ENCODE results near the gene KLHL30. TPM values are rescaled to one million over a fixed set of nuclear protein-coding genes. Genes with fewer than 3 reads are reported as not detected.

The KLHL30 gene
- polyA plus RNA-seq, 1 donor, result 0.40 TPM

DNA sequence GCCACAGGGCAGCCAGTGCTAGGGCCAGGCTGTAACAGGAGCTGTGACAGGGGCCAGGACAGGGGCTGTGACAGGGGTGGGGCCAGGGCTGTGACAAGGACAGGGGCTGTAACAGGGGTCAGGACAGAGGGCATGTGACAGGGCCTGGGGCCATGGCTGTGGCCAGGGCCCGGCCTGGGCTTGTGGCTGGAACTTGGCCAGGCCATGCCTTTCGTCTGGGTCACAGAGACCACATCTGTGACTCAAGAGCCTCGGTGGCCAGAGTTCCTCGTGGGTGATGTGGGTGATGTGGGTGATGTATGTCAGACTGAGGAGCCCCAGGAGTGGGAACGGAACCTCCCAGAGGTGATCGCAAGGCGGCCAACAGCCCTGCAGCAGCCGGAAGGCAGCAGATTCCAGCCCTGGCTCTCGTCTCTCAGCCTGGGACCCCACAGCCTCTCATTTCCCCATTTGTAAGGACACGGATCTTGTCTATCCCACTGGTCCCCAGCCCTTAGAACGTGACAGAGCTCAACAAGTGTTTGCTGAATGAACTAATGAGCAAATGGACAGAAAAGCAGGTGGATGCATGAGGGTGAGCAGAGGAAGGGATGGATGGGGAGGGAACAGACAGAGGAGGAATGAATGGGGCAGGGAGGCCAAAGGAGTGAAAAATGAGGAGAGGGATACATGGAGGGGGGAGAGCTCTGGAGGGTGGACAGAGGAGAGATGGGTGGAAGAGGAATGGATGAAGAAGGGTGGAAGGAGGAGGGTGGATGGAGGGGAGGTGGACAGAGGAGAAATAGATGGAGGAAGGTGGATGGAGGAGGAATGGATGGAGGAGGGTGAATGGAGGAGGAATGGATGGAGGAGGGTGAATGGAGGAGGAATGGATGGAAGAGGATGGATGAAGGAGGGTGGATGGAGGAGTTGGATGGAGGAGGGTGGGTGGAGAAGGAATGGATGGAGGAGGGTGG lies 21.0 kb upstream of the KLHL30 start:
- DNase-seq, result no peak

DNA sequence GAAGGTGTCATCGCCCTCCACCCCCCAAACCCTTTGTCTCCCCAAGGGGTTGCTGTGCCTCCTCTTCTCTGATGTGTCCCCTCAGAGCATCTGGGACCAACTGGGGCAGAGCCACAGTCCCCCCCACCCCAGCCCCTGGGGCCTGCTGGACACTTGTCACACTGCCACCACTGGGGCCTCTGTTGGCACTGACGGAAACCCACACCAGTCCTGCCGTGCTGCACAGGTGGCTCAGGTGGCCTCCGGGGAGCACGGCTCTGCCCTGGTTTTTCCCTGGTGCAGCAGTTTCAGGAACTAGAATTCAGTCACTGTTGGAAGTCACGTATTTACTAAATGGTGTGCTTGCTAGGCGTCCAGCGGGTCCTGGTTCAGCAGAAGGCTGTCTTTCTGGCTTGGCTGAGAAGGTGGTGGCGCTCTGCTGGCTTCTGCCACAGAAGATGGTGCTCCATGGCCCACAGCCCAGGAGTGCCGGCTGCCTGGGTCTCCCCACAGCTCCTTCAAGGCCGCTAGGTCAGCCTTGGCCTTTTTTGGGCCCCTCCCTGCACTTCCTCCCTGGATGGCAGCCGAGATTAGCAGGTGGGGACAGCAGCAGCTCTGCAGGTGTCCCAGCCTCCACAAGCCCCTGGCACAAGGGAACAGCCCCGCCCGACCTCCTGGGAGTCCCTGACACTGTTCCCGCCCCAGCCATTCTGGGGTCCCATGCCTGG lies 18.6 kb upstream of the KLHL30 start:
- no peak for DNase-seq

DNA sequence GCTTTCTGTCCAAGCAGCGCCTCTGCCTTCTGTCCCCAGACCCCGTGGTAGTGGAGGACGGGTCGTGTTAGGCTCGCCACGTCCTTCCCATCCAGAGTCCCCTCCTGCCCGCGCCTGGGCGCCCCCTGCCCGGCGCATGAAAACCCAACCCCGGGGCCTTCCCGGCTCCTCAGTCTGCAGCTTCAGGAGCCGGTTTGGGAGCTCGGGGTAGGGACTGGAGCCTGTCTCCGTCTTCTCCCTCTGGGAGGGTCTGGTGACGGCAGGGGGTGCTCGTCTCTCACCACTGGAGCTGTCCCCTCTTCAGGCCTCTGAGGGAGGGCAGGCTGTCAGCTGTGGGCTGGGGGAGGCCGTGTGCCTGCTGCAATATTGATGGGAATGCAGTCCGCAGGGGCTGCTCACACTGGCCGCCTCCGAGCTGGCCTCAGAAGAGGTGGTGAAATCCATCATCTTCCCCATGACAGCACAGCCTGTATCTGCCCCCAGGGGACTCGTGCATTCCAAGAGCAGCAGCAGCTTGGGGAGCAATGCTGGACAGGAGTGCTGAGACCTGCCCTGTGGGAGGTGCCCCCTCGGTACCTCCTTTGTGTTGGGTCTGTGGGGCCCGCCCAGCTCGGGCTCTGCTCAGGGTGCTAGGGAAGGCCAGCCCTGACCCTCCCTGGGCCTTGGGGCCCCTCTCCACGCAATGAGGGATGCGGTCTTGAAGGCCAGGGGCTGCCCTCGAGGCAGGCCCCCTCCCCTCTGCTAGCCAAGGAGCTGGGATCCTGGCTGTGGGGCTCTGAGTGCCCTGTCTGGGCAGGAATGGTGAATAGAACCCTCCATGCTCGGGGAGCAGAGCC lies 17.8 kb upstream of the KLHL30 start:
- DNase-seq, result no peak

DNA sequence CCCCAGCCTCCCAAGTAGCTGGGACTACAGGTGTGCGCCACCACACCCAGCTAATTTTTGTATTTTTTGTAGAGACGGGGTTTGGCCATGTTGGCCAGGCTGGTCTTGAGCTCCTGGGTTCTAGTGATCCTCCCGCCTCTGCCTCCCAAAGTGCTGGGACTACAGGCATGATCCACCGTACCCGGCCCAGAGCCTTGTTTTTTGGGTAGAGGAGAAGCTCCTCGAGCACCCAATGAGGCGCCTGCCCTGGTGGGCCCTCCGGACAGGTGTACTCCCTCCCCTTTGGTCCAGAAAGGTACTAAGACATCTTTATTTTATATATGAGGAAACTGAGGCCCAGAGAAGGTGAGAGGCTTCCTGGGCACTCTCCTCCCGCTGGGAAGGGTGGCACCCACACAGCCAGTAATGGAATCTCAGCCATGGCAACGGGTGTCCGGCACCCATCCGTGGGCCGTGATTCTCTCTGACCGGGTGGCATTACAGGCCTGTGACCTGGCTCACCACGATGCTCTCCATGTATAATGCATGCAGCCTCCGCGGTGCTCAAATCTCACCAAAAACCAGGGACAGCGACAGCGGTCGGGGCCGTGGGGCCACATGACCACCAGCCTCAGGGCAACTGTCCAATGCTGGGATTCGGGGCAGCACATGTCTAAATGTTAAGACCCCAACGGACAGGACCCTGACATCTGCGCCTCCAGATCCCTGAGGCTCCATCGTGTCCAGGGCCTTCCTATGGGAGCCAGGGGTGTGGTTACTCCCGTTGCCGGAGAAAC lies 16.8 kb upstream of the KLHL30 start:
- DNase-seq, result no peak

DNA sequence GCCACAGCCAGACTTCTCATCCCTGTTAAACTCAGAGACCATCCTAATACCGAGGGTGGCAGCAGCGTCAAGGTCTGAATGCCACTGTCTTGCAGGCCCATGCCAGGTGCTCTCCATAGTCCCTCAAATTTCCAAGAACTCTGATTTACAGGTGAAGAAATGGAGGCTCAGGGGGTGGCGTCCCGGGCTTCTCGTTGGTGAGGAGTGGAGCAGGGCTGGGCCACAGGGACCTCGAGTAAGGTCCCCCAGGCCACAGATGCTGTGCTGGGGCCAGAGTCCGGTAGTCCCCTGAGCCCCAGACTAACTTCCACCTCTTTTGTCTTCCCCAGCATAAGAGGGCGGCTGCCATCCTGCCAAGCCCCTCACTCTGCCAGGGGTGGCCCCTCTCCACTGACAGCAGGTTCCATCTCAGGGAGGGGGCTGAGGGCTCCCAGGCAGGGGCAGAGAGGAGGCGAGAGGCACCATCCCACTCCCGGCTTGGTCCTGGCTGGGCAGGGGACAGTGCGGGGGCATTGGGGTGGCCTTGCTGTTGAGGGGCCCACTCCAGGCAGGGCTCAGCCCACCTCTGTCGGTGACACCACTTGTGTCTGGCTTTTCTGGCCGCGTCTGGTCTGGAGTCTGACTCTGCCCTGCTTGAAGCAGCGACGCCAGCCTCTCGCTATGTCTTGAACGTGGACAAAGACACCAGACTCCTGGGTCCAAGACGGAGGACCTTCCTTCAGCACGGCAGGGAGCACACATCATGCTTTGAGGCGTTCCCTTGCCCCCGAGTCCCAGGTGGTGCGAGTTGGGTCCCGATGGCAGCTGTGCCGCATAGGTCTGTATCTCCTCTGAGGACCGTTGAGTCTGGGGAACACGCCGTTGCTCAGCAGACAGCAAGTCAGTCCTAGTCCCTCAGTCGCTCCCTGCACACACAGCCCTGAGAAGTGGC lies 15.9 kb upstream of the KLHL30 start:
- no peak for DNase-seq

DNA sequence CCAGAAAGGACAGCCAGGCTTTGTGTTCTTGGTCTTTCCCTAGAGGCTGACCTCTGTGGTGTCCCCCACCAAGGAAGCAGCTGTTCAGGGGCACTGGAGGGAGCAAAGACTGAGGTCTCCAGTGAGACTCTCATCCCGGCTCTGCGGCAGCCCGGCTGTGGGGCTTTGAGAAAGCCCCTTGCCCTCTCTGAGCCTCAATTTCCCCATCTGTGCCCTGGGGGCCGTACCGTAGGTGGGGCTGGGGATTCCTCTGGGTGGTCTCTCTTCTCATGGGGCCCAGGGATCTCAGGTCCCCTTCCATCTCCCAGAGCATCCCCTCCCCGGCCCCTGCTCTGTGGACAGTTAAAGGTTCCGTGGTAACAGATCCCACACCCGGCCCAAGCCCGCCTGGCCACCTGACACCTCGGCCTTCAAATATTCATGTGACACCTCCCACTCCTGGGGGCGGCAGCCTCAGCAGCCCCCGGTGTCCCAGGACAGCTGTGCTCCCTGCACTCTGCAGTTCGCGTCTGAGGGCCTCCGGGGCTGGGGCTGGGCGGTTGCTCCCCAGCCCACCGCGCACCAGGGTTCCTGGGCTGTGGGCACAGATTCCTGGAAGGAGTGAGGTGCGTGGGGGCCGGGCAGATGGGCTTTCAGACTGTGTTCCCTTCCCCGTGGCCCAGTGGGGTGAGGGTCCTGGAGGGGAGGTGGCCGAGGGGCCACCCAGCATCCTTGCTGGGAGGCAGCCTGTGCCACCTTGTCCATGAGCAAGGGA lies 15.1 kb upstream of the KLHL30 start:
- DNase-seq, result no peak

DNA sequence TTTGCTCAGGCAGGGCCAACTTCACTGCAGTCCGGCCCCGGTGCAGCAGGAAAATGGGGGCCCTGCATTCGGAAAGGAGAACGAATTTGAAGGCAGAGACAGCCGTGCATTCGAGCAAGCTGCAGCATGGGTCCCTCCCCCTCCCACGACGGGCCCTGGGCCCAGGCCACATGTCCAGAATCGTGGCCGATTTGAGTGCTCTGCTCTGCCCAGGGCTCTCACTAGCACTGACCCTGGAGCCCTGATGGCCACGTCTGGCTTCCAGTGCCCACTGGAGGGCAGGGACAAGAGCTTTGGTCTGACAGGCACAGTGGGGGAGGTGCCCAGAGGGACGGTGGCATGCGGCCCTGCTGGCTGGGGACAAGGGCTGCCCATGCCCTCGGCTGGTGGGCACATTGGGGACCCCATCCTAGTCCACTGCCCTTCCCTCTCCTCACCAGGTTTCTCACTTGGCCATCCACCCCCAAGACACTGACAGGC lies 14.4 kb upstream of the KLHL30 start:
- no peak for DNase-seq

DNA sequence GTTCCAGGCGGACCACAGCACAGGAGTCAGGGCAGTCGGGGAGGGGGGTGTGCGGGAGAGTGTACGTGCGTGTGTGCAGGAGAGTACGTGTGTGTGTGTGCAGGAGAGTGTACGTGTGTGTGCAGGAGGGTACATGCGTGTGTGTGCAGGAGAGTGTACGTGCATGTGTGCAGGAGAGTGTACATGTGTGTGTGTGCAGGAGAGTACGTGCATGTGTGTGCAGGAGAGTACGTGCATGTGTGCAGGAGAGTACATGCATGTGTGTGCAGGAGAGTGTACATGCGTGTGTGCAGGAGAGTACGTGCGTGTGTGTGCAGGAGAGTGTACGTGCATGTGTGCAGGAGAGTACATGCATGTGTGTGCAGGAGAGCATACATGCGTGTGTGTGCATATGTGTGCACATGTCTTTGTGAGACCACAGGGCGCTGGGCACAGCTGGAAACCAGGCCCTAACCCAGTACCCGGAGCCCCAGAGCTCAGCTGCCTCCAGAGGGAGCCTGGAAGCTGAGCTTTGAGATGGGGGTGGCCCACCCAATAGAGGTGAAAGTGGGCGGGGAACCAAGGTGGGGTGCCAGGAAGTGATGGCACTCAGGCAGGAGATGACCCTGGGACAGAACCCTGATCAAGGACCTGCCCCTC lies 13.9 kb upstream of the KLHL30 start:
- DNase-seq, result no peak

DNA sequence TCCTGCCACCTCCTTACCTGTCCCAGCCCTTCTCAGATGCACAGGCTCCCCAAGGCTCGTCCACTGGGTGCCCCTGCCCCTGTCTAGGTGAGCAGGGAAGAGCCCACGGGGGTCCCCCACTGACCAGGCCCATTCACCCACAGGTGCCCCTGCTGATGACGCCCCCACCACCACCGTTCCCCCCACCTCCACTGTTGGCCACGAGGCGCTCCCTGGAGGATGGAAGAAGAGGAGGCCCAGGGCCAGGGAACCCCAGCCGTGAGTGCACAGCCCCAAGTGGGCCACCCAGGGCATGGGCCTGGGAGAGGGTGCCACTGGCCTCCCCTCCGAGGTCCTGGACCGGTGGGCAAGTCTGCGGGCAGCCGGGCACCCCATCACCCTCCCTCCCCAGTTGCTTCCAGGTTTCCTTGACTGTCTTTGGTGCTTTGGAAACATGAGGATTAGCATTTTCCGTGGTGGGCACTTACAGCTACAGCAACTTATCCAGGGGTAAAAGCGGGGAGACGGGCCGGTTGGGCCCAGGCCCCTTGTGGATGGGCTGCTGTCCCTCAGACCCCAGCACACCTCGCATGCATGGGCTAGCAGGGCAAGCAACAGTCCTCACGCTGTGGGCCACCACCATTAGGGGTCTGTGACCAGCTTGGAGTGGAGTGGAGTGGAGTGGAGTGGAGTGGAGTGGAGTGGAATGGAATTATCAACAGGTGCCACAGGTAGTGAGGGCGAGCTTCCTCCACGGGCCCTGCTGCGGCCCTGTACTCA lies 13.2 kb upstream of the KLHL30 start:
- DNase-seq, result no peak

DNA sequence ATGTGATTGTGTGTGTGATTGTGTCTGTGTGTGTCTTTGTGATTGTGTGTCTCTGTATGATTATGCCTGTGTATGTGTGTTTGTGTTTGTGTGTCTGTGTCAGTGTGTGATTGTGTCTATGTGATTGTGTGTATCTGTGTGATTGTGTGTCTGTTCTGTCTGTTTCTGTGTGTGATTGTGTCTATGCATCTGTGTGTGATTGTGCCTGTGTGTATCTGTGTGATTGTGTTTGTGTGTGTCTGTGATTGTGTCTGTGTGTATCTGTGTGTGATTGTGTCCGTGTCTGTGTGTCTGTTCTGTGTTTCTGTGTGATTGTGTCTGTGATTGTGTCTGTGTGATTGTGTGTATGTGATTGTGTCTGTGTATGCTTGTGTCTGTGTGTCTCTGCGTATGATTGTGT lies 12.1 kb upstream of the KLHL30 start:
- no peak for DNase-seq

DNA sequence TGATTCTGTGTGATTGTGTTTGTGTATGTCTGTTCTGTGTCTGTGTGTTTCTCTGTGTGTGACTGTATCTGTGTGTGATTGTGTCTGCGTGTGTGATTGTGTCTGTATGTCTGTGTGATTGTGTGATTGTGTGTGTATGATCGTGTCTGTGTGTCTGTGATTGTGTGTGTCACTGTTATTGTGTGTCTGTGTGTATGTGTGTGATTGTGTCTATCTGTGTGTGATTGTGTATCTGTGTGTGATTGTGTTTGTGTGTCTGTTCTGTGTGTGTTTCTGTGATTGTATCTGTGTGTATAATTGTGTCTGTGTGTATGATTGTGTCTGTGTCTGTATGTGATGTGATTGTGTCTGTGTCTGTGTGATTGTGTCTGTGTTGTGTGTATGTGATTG lies 11.7 kb upstream of the KLHL30 start:
- no peak for DNase-seq

DNA sequence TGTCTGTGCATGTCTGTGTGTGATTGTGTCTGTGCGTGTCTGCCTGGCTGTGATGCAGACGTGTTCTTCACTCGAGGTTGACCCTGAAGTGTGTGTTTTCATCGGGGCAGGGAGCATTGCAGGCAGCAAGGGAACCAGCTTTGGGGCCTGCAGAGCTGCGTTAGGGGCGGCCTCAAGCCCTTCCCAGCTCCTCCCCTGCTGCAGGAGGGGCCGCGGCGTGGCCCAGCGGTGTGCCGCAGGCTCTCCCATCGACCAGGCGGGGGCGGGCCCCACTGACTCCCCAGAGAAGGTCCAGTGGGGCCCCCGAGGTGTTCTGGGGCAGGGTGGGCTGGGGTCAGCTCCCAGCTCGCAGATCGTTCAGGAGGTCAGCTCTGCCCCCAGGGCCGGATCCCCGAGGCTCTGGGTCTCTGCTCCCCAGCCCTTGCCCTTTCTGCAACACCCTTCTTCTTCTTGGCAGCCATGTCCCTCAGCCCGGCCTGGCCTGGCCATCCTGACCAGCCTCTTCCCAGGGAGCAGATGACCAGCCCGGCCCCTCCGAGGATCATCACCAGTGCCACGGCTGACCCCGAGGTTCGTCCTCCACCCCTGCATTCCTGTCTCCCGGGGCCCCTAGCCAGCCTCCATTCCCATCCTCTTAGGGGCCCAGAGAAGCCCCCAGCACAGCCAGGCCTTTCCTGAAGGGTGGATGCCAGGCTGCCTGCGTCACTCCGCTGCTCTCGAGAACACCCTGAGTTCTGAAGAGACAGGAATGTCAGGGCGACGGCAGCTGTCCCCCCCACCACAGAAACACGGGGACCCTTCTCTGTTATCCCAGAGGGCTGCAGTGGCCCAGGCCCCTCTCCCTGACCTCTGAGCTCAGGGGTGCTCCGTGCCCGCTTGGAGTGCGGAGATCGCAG lies 11.1 kb upstream of the KLHL30 start:
- peak; percentile 67 for DNase-seq

DNA sequence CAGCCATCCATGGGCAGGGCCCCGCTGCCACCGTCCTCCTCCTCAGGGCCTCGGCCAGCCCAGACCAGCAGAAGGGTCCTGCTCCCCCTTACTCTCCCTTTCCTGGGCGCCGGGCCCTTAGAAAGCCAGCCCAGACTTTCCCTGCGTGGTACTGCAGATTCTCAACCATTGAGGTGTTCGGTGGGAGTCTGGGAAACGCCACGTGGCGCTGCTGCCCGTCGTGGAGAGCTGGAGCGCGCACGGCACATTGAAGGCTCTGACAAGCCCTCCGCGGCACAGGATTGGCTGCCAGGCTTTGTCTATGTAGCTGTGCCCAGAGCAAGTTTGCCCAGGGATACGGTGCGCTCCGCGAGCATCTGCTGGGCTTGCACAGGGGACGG lies 10.4 kb upstream of the KLHL30 start:
- no peak for DNase-seq

DNA sequence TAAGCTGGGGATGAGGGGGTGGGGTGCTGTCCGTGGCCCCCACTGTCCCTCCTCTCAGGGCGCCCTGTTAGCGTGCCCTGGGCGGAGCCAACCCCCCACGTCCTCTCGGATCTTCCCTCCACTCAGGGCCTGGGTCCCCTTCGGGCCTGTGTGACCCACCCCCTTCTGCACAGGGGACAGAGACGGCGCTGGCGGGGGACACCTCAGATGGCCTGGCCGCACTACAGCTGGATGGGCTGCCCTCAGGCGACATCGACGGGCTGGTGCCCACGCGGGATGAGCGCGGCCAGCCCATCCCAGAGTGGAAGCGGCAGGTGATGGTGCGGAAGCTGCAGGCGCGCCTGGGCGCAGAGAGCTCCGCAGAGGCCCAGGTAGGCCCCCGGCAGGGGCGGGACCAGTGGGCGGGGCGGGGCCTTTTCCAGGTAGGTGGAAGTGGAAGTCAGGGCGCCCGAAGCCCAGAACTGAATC lies 9.9 kb upstream of the KLHL30 start:
- DNase-seq, result no peak

DNA sequence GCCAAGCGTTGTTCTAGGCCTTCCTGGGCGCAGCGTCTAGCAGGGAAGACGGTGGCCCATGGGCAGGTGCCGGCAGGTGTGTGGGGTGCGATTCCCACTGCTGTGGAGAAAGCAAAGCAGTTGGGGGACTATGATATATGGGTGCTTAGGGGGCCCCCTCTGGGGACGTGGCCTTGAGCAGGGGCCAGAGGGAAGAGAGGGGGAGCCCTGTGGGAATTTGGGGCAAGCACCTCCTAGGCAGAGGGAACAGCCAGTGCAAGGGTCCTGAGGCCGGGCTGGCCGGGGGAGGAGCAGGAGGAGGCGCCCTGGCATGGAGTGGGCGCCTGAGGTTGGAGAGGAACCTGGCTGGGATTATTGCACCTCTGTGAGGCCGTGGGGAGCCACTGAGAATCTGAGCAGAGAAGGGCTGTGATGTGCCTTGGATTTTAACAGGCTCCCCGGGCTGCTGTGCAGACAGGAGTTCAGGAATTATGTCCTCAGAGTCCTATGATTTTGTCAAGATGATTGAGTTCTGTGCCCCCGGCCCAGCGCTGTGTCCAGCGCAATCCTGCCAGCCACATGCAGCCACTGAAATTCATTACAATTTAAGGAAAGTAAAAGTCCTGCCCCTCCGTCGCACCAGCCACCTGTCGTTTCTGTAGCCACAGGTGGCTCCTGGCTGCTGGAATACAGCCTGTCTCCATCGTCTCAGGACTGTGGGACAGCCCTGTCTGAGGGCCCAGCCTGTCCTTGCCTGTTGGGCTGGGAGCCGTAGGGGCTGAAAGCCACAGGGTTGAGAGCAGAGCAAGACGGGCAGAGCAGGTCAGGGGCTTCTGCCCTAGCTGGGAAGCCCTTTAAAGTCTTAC lies 9.1 kb upstream of the KLHL30 start:
- DNase-seq, result no peak

DNA sequence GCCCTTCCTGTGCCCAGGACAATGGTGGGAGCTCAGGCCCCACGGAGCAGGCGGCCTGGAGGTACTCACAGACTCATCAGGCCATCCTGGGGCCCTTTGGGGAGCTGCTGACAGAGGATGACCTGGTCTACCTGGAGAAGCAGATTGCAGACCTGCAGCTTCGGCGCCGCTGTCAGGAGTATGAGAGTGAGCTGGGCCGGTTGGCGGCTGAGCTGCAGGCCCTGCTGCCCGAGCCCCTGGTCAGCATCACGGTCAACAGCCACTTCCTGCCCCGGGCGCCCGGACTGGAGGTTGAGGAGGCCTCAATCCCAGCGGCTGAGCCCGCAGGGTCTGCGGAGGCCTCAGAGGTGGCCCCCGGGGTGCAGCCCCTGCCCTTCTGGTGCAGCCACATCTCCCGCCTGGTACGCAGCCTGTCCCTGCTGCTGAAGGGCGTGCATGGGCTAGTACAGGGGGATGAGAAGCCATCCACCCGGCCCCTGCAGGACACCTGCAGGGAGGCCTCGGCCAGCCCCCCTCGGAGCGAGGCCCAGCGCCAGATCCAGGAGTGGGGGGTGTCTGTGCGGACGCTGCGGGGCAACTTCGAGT lies 8.3 kb upstream of the KLHL30 start:
- no peak for DNase-seq

Measured in left kidney (tissue), 2 donors.